HG03108 (cell line): Measurements from ENCODE around the gene NPHP4.

Experiments used
- ATAC-seq: cut with Tn5 transposase; IDR thresholded peaks from one replicate; pipeline ENCODE4 v1.9.1; 2021; ENCODE audit warnings: moderate library complexity; ENCODE audit not compliant: unreplicated experiment

The NPHP4 gene

GRCh38 chr1:5914676-5915365 is 77.4 kb downstream of the NPHP4 start:
- ATAC-seq = no peak

- no peak for ATAC-seq
These were observed 78.3 kb downstream of the NPHP4 start for GRCh38 chr1:5913876-5914275.

GRCh38 chr1:5913078-5913845 is 79.0 kb downstream of the NPHP4 start:
- ATAC-seq = no peak

DNA sequence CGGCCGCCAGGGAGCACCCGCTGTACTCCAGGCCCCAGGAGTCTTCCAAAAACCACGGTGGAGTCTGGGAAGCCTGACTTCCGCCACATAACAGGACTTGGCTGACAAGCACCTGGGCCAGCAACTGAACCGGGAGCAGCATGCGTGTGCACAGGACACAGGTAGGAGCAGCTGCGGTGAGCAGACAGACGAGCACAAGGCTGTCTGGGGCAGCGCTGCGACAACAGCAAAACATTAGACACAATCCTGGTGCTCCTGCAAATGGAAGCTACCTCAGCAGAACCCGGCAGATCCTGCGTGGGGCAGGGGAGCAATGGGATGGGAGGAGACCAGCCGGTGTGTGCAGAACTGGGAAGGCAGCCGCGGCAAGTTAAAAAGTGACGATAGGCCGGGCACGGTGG is 80.4 kb downstream of the NPHP4 start:
- no peak for ATAC-seq

DNA sequence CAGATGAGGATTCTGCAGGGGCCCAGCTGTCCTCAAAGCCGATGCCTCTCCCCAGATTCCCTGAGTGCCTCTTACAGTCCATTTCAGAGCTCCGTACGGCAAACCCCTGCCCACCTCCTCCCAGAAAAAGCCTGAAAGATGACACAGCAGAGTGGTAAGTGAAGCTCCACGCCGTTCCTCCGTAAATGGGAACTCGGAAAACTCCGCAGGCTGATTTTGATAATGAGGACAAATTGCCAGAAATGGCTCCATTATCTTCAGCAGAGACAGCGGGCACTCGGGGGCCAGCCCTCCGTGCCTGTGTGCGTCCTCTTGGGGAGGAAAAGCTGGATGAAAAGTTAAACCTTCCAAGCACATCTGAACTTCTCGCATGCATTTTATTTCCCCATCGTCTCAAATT is 81.1 kb downstream of the NPHP4 start:
- ATAC-seq = no peak

DNA sequence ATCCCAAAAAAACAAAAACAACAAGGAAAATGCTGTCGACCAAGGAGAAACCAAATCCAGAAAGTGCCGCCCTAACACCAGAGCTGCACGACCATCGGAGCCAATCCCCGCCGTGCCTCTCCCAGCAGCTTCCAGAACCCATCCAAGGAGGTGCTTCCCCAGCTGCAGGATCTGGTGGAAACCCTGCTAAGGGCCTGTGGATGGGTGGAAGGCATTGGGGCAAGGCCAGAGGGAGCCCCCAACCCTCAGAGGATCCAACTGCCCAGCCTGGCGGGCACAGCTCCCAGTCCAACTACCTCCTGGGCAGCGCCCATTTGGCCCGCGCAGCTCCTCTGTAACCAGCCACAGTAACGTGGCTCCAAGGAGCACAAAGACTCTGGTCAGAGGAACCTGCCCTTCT is 81.6 kb downstream of the NPHP4 start:
- ATAC-seq = no peak

DNA sequence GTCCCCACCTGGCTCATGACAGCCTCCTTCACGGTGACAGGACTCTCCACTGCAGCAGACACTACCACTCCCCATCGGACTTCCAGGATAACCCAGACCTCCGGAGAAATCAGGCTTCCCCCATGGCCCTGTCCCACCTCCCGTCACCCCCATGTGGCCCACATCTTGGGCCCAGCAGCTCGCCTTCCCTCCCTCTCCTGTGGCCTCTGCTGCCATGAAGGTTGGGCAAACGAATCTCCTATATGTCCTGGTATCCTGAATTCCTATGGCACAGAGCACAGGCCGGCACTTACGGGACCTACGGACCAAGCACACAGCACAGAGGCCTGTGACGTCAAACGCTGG is 82.0 kb downstream of the NPHP4 start:
- no peak for ATAC-seq

- ATAC-seq = no peak
These were observed 82.5 kb downstream of the NPHP4 start for GRCh38 chr1:5909576-5910275.

GRCh38 chr1:5908461-5909375 is 83.5 kb downstream of the NPHP4 start:
- no peak for ATAC-seq

DNA sequence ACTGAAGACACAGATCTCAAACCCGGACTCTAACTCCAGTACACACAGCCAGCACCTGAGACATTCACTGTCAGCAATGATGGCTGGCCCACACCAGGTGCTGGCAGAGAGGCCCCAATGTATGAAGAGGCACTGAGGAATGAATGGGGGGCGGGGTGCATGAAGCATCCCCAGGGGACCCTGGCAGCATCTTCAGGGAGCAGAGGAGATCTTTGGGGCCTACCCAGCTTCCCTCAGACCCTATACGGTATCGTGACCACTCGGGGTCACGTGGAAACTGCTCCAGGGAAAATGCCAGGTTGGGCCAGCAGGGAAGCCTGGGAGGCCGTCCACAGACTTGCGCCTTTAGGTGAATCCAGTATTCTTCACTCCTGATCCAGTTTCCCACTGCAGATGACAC is 84.3 kb downstream of the NPHP4 start:
- ATAC-seq = no peak

DNA sequence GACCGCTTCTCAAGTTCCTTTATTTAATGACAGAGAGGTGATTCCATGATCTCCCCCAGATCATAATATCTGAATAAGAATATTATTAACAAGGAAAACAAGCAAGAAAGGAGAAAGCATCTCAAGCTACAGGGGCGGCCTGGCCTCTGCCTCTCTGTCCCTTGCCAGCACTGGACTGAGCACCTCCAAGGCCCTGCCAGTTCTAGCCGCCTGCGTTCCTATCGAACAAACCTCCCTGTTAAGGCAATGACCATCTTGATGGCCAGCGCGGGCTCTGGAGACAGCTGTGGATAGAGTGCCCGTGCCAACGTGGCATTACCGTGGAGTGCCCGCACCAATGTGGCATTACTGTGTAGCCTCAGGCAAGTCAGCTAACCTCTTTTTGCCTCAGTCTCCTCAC is 84.8 kb downstream of the NPHP4 start:
- no peak for ATAC-seq

GRCh38 chr1:5906966-5907365 is 85.3 kb downstream of the NPHP4 start:
- ATAC-seq = no peak

DNA sequence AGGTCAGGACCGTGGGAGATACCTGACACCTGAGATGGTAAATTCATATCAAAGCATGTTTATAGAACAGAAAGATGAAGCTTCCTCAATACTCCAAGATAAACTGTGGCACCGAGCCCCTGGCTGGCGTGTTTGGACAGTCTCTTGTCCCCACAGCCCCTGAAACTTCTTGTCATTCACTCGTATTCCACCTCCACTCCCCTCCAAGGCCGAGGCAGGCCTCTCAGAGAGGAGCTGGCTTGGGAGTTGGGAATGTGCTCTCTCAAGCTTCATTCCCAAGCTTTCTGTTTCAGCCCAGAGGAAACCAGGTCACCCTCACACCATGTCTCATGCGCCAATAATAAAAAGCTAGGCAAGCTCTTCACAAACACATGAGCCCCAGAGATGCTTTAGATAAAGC is 86.1 kb downstream of the NPHP4 start:
- no peak for ATAC-seq

DNA sequence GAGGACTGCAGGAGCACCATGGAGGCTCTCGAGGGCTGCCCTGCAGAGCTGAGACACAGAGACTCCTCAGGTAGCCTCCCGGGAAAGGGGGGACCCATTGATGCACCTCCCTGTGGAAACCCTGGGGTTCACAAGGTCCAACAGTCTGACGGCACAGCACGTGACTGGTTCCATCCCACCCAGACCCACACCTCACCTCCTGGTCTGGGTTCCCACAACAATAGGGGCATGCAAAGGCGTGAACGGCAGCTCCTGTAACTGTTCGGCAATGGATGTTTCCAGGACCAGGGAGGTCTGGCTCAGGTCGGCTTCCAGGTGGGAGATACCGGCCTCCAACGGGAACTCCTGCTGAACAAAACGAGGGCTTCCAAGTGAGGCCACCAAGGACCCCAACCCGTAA is 86.8 kb downstream of the NPHP4 start:
- no peak for ATAC-seq

GRCh38 chr1:5904551-5904950 is 87.7 kb downstream of the NPHP4 start:
- no peak for ATAC-seq

- no peak for ATAC-seq
These were observed 88.5 kb downstream of the NPHP4 start for GRCh38 chr1:5903680-5904079.

- no peak for ATAC-seq
These were observed 89.2 kb downstream of the NPHP4 start for GRCh38 chr1:5903031-5903430.

- ATAC-seq = no peak
These were observed 90.4 kb downstream of the NPHP4 start for GRCh38 chr1:5901841-5902240.

- ATAC-seq = no peak
These were observed 91.1 kb downstream of the NPHP4 start for GRCh38 chr1:5901150-5901549.

- no peak for ATAC-seq
These were observed 94.0 kb downstream of the NPHP4 start for GRCh38 chr1:5898266-5898665.
